CD4-positive, CD25-positive, alpha-beta regulatory T cell (primary cell): Measurements from ENCODE around the gene DENND1A. TPM values are rescaled to one million over a fixed set of nuclear protein-coding genes. Genes with fewer than 3 reads are reported as not detected.
A peak's percentile ranks its signal among the peaks of the same experiment; 100 is the strongest.

Experiments
- ATAC-seq, 2 donors: fragments of 150-1000 bp; cut with Tn5 transposase; one replicate each; pipeline ENCODE4 v1.10.0; 2021; ENCODE audit warnings: low read depth in 2 of 2, moderate number of reproducible peaks in 2 of 2, moderate library complexity in 1 of 2
- DNase-seq, 3 donors: peaks; one replicate each; pipeline versions ENCODE4 v3.0.0 to v3.0.0-alpha.2; 2012 to 2022; ENCODE audit warnings: mixed read lengths in 1 of 3
- H3K27ac ChIP-seq: one replicate; pipeline ENCODE4 v1.7.0; 2013; ENCODE audit warnings: mild to moderate bottlenecking, low read length; ENCODE audit not compliant: insufficient read depth, poor library complexity, severe bottlenecking
- H3K27me3 ChIP-seq: one replicate; pipeline ENCODE4 v1.7.0; 2013; ENCODE audit warnings: low read length; ENCODE audit not compliant: control insufficient read depth, insufficient read depth
- H3K36me3 ChIP-seq: one replicate; pipeline ENCODE4 v1.7.0; 2013; ENCODE audit warnings: mild to moderate bottlenecking, low read length, moderate library complexity; ENCODE audit not compliant: control insufficient read depth, insufficient read depth
- H3K4me1 ChIP-seq: 2 replicates; pipeline ENCODE4 v1.7.0; 2013; ENCODE audit warnings: mild to moderate bottlenecking, low read length; ENCODE audit not compliant: insufficient read depth, control insufficient read depth, poor library complexity, severe bottlenecking
- H3K4me3 ChIP-seq: one replicate; pipeline ENCODE4 v1.7.0; 2013; ENCODE audit warnings: low read depth, mild to moderate bottlenecking, low read length, moderate library complexity
- H3K9me3 ChIP-seq, 2 experiments: 1 replicate in 1 of 2; 2 replicates in 1 of 2; pipeline ENCODE4 v1.7.0; 2013; ENCODE audit warnings: low read length in 2 of 2, mild to moderate bottlenecking in 1 of 2, moderate library complexity in 1 of 2; ENCODE audit not compliant: control insufficient read depth in 2 of 2
- H3K27ac Mint-ChIP-seq, 3 donors: one replicate each; pipeline ENCODE4 v1.8.0; 2020 to 2022; ENCODE audit warnings: mild to moderate bottlenecking in 3 of 3, mixed read lengths in 3 of 3, moderate library complexity in 2 of 3
- H3K27me3 Mint-ChIP-seq: one replicate; pipeline ENCODE4 v1.8.0; 2022; ENCODE audit warnings: mild to moderate bottlenecking, mixed read lengths
- H3K36me3 Mint-ChIP-seq: one replicate; pipeline ENCODE4 v1.8.0; 2020; ENCODE audit warnings: mixed read lengths
- H3K4me1 Mint-ChIP-seq, 4 donors: one replicate each; pipeline ENCODE4 v1.8.0; 2020 to 2022; ENCODE audit warnings: mixed read lengths in 4 of 4, mild to moderate bottlenecking in 1 of 4
- H3K4me3 Mint-ChIP-seq, 4 donors: one replicate each; pipeline ENCODE4 v1.8.0; 2020 to 2022; ENCODE audit warnings: mild to moderate bottlenecking in 4 of 4, mixed read lengths in 4 of 4, moderate library complexity in 3 of 4
- H3K9me3 Mint-ChIP-seq, 7 donors: one replicate each; pipeline ENCODE4 v1.8.0; 2020 to 2022; ENCODE audit warnings: mixed read lengths in 7 of 7, mild to moderate bottlenecking in 3 of 7, moderate library complexity in 2 of 7
- polyA plus RNA-seq, 4 donors: library from polyadenylated mRNA; unstranded; fragments of 300-500 nt; fragmentation: Illumina TruSeq; gene quantifications; one replicate each; pipeline ENCODE4 v1.2.3, GENCODE V29; 2021
- total RNA-seq: library from RNA; stranded (reverse); gene quantifications from one replicate; pipeline ENCODE4 v1.2.3, GENCODE V29; 2022

DENND1A gene
- total and polyA plus RNA-seq, 5 donors from 2014 or later: 3.5 to 21.8 (median 4.7) TPM

DNA sequence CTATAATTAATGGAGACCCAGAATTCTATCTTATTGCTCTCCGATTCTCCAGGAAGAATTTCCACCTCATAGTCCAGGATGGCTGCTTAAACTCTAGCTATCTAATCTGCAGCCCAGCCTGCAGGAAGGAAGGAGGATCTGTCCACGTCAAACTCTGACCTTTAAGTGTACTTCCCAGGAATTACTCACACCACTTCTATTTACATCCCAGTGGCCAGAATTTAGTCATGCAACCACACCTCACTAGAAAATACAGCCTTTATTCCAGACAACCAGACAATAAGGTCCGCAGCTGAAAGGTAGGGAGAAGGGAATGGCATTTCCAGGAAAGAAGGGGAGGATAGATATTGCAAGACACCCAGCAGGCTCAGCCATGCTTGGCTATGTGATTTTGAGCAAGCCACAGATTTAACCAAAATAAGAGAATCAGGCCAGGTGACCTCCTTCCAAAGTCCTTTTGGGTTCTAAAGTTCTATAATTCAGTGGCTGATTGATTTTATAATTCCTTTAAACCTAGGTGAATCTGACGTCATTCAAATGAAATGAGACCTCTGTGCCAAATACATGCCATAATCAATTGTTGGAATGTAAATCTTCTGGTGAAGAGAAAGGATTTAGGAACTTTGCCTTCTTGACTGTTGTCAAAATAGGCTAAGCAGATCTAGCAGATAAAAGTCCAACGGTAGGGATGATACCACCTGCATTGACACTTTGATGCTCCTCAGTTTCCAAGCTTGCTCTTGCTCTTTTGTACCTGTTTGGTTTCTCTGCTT, 3.7 kb upstream of the DENND1A start:
- Histone ChIP-seq H3K4me1 (peaks cover 14% of the 10 kb centered on the region), H3K27ac (no peak overlapping the region), H3K27me3 (peaks cover 3% of the 10 kb centered on the region), H3K9me3 (no peaks in the 10 kb centered on the region), H3K4me3 (no peak overlapping the region), H3K36me3 (no peaks in the 10 kb centered on the region)
- Mint-ChIP-seq H3K9me3 (peaks cover 0 to 6% (median 0%) of the 10 kb centered on the region in 7 donors), H3K36me3 (peaks cover 5% of the 10 kb centered on the region), H3K4me3 (peak overlapping the region in 1 of 4 donors; percentile 35), H3K4me1 (peaks cover 3 to 13% (median 6%) of the 10 kb centered on the region in 4 donors), H3K27ac (no peak overlapping the region), H3K27me3 (peaks cover 9% of the 10 kb centered on the region)
- DNase-seq (no peak), ATAC-seq (no peak)

GRCh38 chr9:123929177-123929869, 603 bp downstream of the DENND1A start:
- Mint-ChIP-seq H3K27ac (peak overlapping the region; percentile 73 to 90 (median 80)), H3K9me3 (peaks cover 0 to 2% (median 0%) of the 10 kb centered on the region in 7 donors), H3K36me3 (no peaks in the 10 kb centered on the region), H3K27me3 (peaks cover 9% of the 10 kb centered on the region), H3K4me1 (peaks cover 14 to 35% (median 21%) of the 10 kb centered on the region in 4 donors), H3K4me3 (peak overlapping the region; percentile 83 to 97 (median 92))
- H3K9me3 ChIP-seq: no peaks in the 10 kb centered on the region
- no peaks in the 10 kb centered on the region for H3K27me3 ChIP-seq
- DNase-seq: peak in 1 of 3 donors; percentile 29
- ATAC-seq: no peak
- peak overlapping the region; percentile 48 for H3K27ac ChIP-seq
- H3K36me3 ChIP-seq: no peaks in the 10 kb centered on the region
- H3K4me1 ChIP-seq: peaks cover 19% of the 10 kb centered on the region
- peak overlapping the region; percentile 64 for H3K4me3 ChIP-seq

DNA sequence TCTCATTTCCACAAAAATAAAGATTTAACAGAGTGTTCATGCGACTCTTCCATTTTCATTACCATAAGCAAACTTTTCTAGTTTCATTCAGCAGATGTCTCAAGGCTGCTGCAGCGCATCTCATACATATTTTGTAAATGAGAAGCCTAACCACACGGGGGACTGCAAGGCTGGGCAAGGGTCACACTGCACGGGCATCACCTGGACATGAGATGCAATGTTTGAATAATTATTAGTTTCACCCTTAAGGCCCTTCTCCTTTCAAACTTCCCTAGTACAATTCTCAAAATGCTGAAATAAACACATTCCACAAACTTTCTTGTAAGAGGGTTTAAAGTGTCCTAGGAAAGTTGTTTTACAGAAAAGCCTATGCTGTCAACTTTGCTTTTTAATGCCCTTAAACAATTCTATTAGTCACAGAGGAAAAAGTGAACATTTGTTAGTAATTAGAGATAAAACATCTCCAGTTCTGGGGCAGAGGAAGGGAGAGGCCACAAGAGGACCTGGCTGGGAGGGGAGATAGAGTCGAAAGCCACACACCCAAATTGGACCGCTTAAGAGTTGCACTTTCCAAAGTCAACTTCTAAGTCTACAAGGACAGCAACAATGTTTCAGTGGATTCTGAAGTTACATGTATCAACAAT, 1.3 kb downstream of the DENND1A start:
- peak overlapping the region; percentile 73 to 90 (median 80) for H3K27ac Mint-ChIP-seq

DNA sequence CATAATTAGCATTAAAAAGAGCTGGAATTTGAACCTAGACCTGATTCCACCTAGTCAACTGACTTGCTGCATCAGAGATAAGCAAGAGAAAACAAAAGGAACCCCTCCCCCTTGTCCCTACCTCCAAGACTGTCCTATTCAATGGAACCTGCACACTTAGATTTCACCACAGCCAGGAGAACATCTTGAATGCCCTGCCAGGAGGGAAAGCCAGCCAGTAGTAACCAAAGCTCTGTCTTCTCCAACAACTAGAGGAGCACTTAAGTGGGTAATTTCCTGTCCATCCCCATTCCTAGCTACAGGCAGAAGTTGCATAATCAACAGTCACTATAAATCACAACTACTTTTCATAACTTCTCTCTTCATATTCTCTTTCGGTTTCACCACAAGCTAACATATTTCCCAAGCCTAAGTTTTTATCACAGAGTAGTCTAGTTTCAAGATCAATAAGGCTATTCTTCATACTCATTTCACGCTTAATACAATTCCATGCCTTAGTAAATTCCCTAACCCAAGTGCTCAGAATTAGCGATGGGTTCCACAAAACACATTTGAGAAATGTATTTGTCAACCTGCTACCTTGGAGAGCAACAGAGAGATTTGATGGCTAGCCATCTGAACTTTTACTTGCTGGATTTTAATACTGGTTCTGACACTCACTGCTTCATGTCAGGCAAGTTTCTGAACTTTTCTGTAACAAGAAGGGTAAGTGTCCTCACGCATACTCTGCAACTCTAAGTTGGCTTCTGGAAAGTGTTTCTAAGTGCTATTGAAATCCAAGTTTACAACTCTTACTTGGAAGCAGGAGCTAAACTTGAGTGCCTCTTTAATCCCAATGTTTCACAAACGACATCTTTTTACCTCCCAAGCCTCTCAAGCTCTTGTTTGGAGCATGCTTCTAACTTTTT, 2.0 kb downstream of the DENND1A start:
- Histone ChIP-seq H3K4me1 (peaks cover 19% of the 10 kb centered on the region), H3K9me3 (no peaks in the 10 kb centered on the region), H3K36me3 (no peaks in the 10 kb centered on the region), H3K27me3 (no peaks in the 10 kb centered on the region), H3K27ac (no peak overlapping the region), H3K4me3 (no peak overlapping the region)
- Mint-ChIP-seq H3K4me3 (peak overlapping the region; percentile 83 to 97 (median 88)), H3K9me3 (peaks cover 0 to 6% (median 0%) of the 10 kb centered on the region in 7 donors), H3K27me3 (no peaks in the 10 kb centered on the region), H3K4me1 (peaks cover 14 to 35% (median 21%) of the 10 kb centered on the region in 4 donors), H3K36me3 (no peaks in the 10 kb centered on the region), H3K27ac (peak overlapping the region in 1 of 3 donors; percentile 73)
- DNase-seq: peak in 1 of 3 donors; percentile 12
- ATAC-seq: no peak

More for the DNA sequence above, 1.3 kb downstream of the DENND1A start:
- Mint-ChIP-seq H3K27me3 (peaks cover 5% of the 10 kb centered on the region), H3K4me3 (peak overlapping the region; percentile 83 to 97 (median 88)), H3K36me3 (no peaks in the 10 kb centered on the region), H3K9me3 (peaks cover 0 to 5% (median 0%) of the 10 kb centered on the region in 7 donors), H3K4me1 (peaks cover 14 to 35% (median 21%) of the 10 kb centered on the region in 4 donors)
- H3K4me3 ChIP-seq: peak overlapping the region; percentile 64
- H3K9me3 ChIP-seq: no peaks in the 10 kb centered on the region
- H3K4me1 ChIP-seq: peaks cover 19% of the 10 kb centered on the region
- ATAC-seq: no peak
- no peaks in the 10 kb centered on the region for H3K27me3 ChIP-seq
- no peak overlapping the region for H3K27ac ChIP-seq
- peak in 1 of 3 donors; percentile 34 for DNase-seq
- H3K36me3 ChIP-seq: no peaks in the 10 kb centered on the region

DNA sequence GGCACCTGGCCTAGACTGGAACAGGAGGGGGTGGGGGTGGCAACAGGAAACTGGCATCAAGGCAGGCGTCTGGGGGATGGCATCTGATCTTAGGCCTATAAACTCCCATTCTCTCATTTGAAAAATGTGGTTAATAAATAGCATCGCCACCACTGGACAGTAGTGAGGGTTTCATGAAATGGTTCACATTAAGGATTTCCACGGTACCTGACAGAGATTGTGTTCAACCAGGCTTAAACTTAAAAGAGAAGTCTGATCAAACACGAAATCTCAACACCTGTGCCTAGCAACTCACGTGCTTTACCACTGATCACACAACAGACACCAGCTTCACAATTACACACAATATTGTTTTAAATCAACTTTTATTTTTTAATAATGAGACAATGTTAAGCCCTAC, 3.0 kb downstream of the DENND1A start:
- H3K27me3 Mint-ChIP-seq: no peaks in the 10 kb centered on the region
- peaks cover 4% of the 10 kb centered on the region for H3K36me3 Mint-ChIP-seq
- ATAC-seq (no peak), DNase-seq (no peak)
- H3K4me3 ChIP-seq: no peak overlapping the region
- H3K27me3 ChIP-seq: no peaks in the 10 kb centered on the region
- H3K9me3 ChIP-seq: no peaks in the 10 kb centered on the region
- no peak overlapping the region for H3K27ac Mint-ChIP-seq
- H3K4me3 Mint-ChIP-seq: no peak overlapping the region
- peaks cover 19 to 35% (median 25%) of the 10 kb centered on the region in 4 donors for H3K4me1 Mint-ChIP-seq
- peaks cover 0 to 6% (median 0%) of the 10 kb centered on the region in 7 donors for H3K9me3 Mint-ChIP-seq
- peaks cover 19% of the 10 kb centered on the region for H3K4me1 ChIP-seq
- H3K27ac ChIP-seq: no peak overlapping the region
- no peaks in the 10 kb centered on the region for H3K36me3 ChIP-seq

DNA sequence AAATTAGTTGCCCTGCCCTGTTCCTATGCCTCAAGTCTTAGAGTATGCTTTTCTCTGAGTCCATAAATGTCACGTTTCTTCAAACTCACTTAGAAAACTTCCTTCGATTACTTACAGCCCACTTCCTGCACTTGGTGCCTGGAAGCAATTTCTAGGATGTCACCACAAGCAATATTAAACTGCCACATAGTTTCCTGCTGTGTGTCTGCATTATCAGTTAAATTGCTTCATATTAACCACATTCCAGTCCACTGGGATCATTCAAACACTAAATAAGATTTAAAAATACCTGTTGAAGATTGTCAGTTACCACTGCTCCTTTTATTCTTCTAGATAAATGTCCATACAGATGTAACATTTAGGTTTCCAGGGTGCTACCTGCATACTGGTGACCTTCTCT, 4.1 kb downstream of the DENND1A start:
- H3K27ac ChIP-seq: no peak overlapping the region
- Mint-ChIP-seq H3K4me1 (peaks cover 22 to 36% (median 27%) of the 10 kb centered on the region in 4 donors), H3K27me3 (no peaks in the 10 kb centered on the region), H3K36me3 (peaks cover 4% of the 10 kb centered on the region), H3K27ac (no peak overlapping the region), H3K9me3 (peaks cover 0 to 6% (median 0%) of the 10 kb centered on the region in 7 donors), H3K4me3 (peak overlapping the region in 2 of 4 donors; percentile 46 to 74)
- no peaks in the 10 kb centered on the region for H3K9me3 ChIP-seq
- H3K4me1 ChIP-seq: peaks cover 19% of the 10 kb centered on the region
- no peak for ATAC-seq
- no peaks in the 10 kb centered on the region for H3K36me3 ChIP-seq
- DNase-seq: no peak
- no peak overlapping the region for H3K4me3 ChIP-seq
- H3K27me3 ChIP-seq: no peaks in the 10 kb centered on the region

- H3K36me3 ChIP-seq: no peaks in the 10 kb centered on the region
- H3K27me3 Mint-ChIP-seq: no peaks in the 10 kb centered on the region
- peaks cover 15% of the 10 kb centered on the region for H3K4me1 ChIP-seq
- no peak overlapping the region for H3K27ac Mint-ChIP-seq
- peaks cover 0 to 6% (median 0%) of the 10 kb centered on the region in 7 donors for H3K9me3 Mint-ChIP-seq
- H3K4me3 Mint-ChIP-seq: no peak overlapping the region
- no peaks in the 10 kb centered on the region for H3K9me3 ChIP-seq
- no peak overlapping the region for H3K27ac ChIP-seq
- H3K27me3 ChIP-seq: no peaks in the 10 kb centered on the region
- H3K36me3 Mint-ChIP-seq: peaks cover 4% of the 10 kb centered on the region
- H3K4me1 Mint-ChIP-seq: peaks cover 22 to 32% (median 27%) of the 10 kb centered on the region in 4 donors
- ATAC-seq (no peak), DNase-seq (no peak)
- H3K4me3 ChIP-seq: no peak overlapping the region
Observed at GRCh38 chr9:123925161-123925560, 4.8 kb downstream of the DENND1A start.
